Astrocyte (in vitro differentiated cells and primary cell): Measurements from ENCODE around the gene SLC6A12. TPM values are rescaled to one million over a fixed set of nuclear protein-coding genes. Genes with fewer than 3 reads are reported as not detected.

Source experiments
- DNase-seq: peaks from one replicate; pipeline ENCODE4 v3.0.0-alpha.2; 2010; ENCODE audit warnings: low read depth
- FAIRE-seq: peaks from 2 replicates; lab custom pipeline; 2011; peaks lifted over from hg19 to GRCh38; lab: Jason Lieb, UNC
- H2AFZ ChIP-seq: 2 replicates; pipeline ENCODE4 v1.6.0; 2012; ENCODE audit warnings: low read depth, low read length, inconsistent platforms
- H3K27ac ChIP-seq: 2 replicates; pipeline ENCODE4 v1.5.1; 2011; ENCODE audit warnings: low read depth, low read length, inconsistent platforms
- H3K27me3 ChIP-seq: 2 replicates; pipeline ENCODE4 v1.6.0; 2011; ENCODE audit warnings: low read length, inconsistent platforms; ENCODE audit not compliant: insufficient read depth
- H3K36me3 ChIP-seq: 2 replicates; pipeline ENCODE4 v1.5.1; 2011; ENCODE audit warnings: low read length, inconsistent platforms; ENCODE audit not compliant: insufficient read depth
- H3K4me1 ChIP-seq: 2 replicates; pipeline ENCODE4 v1.5.1; 2011; ENCODE audit warnings: low read length, inconsistent platforms; ENCODE audit not compliant: insufficient read depth
- H3K4me2 ChIP-seq: 2 replicates; pipeline ENCODE4 v1.6.0; 2012; ENCODE audit warnings: low read length, inconsistent platforms
- H3K4me3 ChIP-seq: 2 replicates; pipeline ENCODE4 v1.5.1; 2011; ENCODE audit warnings: low read depth, mild to moderate bottlenecking, low read length, inconsistent platforms; ENCODE audit not compliant: insufficient read depth
- H3K79me2 ChIP-seq: 2 replicates; pipeline ENCODE4 v1.6.0; 2012; ENCODE audit warnings: mild to moderate bottlenecking, low read length, inconsistent platforms; ENCODE audit not compliant: insufficient read depth
- H3K9ac ChIP-seq: 2 replicates; pipeline ENCODE4 v1.6.0; 2012; ENCODE audit warnings: mild to moderate bottlenecking, low read length, inconsistent platforms
- H3K9me3 ChIP-seq: 2 replicates; pipeline ENCODE4 v1.5.1; 2012; ENCODE audit warnings: low read depth, mild to moderate bottlenecking, low read length, inconsistent platforms; ENCODE audit not compliant: insufficient read depth
- H4K20me1 ChIP-seq: 2 replicates; pipeline ENCODE4 v1.6.0; 2012; ENCODE audit warnings: low read length, inconsistent platforms; ENCODE audit not compliant: insufficient read depth
- H3K27ac Mint-ChIP-seq: one replicate; pipeline ENCODE4 v1.8.0; 2021; ENCODE audit warnings: mild to moderate bottlenecking, mixed read lengths; ENCODE audit not compliant: unreplicated experiment
- H3K27me3 Mint-ChIP-seq: one replicate; pipeline ENCODE4 v1.8.0; 2021; ENCODE audit warnings: low read depth, mixed read lengths; ENCODE audit not compliant: unreplicated experiment
- H3K36me3 Mint-ChIP-seq: one replicate; pipeline ENCODE4 v1.8.0; 2021; ENCODE audit warnings: low read depth, mixed read lengths; ENCODE audit not compliant: unreplicated experiment
- H3K4me1 Mint-ChIP-seq: one replicate; pipeline ENCODE4 v1.8.0; 2021; ENCODE audit warnings: low read depth, mixed read lengths; ENCODE audit not compliant: unreplicated experiment
- H3K4me3 Mint-ChIP-seq: one replicate; pipeline ENCODE4 v1.8.0; 2021; ENCODE audit warnings: mild to moderate bottlenecking, moderate library complexity, mixed read lengths; ENCODE audit not compliant: unreplicated experiment
- H3K9me3 Mint-ChIP-seq: one replicate; pipeline ENCODE4 v1.8.0; 2021; ENCODE audit warnings: mild to moderate bottlenecking, mixed read lengths; ENCODE audit not compliant: unreplicated experiment
- CTCF ChIP-seq: IDR thresholded peaks from 2 replicates; pipeline ENCODE4 v1.5.1; 2011; ENCODE audit warnings: low read depth, mild to moderate bottlenecking, inconsistent platforms, low read length, moderate library complexity; ENCODE audit not compliant: insufficient read depth
- EZH2 ChIP-seq: IDR thresholded peaks from 2 replicates; pipeline ENCODE4 v1.6.1; 2012; ENCODE audit warnings: mild to moderate bottlenecking, low read length, inconsistent platforms; ENCODE audit not compliant: insufficient read depth
- total RNA-seq: library from RNA; stranded (reverse); gene quantifications from 2 replicates; pipeline ENCODE4 v1.2.1, GENCODE V29; 2021

Gene SLC6A12
- total RNA-seq, 1 donor from 2014 or later, result 3.0 TPM

GRCh38 chr12:232731-233614, 19.0 kb upstream of the SLC6A12 start:
- DNase-seq (no peak), FAIRE-seq (no peak)
- H3K4me3 Mint-ChIP-seq, result no peak overlapping the region
- H2AFZ ChIP-seq, result no peak overlapping the region
- no peak overlapping the region for H3K27ac Mint-ChIP-seq
- no peak overlapping the region for H3K27ac ChIP-seq
- no peaks in the 10 kb centered on the region for H3K4me1 ChIP-seq
- no peak overlapping the region for H3K9ac ChIP-seq
- no peak overlapping the region for H3K4me2 ChIP-seq
- no peaks in the 10 kb centered on the region for H3K4me1 Mint-ChIP-seq
- H3K27me3 Mint-ChIP-seq, result peaks cover 26% of the 10 kb centered on the region
- peaks cover 4% of the 10 kb centered on the region for H3K9me3 ChIP-seq
- H4K20me1 ChIP-seq, result no peaks in the 10 kb centered on the region
- no peaks in the 10 kb centered on the region for H3K36me3 ChIP-seq
- no peaks in the 10 kb centered on the region for H3K79me2 ChIP-seq
- TF ChIP-seq EZH2 (no peak), CTCF (no peak)
- peaks cover 35% of the 10 kb centered on the region for H3K27me3 ChIP-seq
- H3K4me3 ChIP-seq, result no peak overlapping the region
- peaks cover 17% of the 10 kb centered on the region for H3K9me3 Mint-ChIP-seq
- H3K36me3 Mint-ChIP-seq, result peaks cover 20% of the 10 kb centered on the region

GRCh38 chr12:230925-231671, 17.1 kb upstream of the SLC6A12 start:
- DNase-seq, result no peak
- no peak overlapping the region for H3K4me3 ChIP-seq
- FAIRE-seq, result no peak
- no peaks in the 10 kb centered on the region for H4K20me1 ChIP-seq
- H3K9ac ChIP-seq, result no peak overlapping the region
- H3K9me3 Mint-ChIP-seq, result peaks cover 6% of the 10 kb centered on the region
- no peak overlapping the region for H3K27ac Mint-ChIP-seq
- no peaks in the 10 kb centered on the region for H3K4me1 Mint-ChIP-seq
- no peak overlapping the region for H3K4me2 ChIP-seq
- H3K36me3 ChIP-seq, result no peaks in the 10 kb centered on the region
- H3K27ac ChIP-seq, result no peak overlapping the region
- H3K4me1 ChIP-seq, result no peaks in the 10 kb centered on the region
- no peak overlapping the region for H2AFZ ChIP-seq
- TF ChIP-seq CTCF (no peak), EZH2 (peak; percentile 49)
- no peaks in the 10 kb centered on the region for H3K9me3 ChIP-seq
- H3K79me2 ChIP-seq, result no peaks in the 10 kb centered on the region
- H3K4me3 Mint-ChIP-seq, result no peak overlapping the region
- peaks cover 13% of the 10 kb centered on the region for H3K36me3 Mint-ChIP-seq
- peaks cover 38% of the 10 kb centered on the region for H3K27me3 ChIP-seq
- H3K27me3 Mint-ChIP-seq, result peaks cover 38% of the 10 kb centered on the region
